Heart left ventricle (tissue), 13 donors: ENCODE results near the gene RIN2.

ENCODE experiments used
- POLR2A ChIP-seq, 2 donors: fragments of 450-650 bp; IDR thresholded peaks; one replicate each; pipeline ENCODE4 v1.6.1; 2017; ENCODE audit warnings: antibody characterized with exemption in 2 of 2, mild to moderate bottlenecking in 2 of 2, moderate library complexity in 2 of 2
- TF ChIP-seq, protein P1 (sequence below), 12 donors: fragments of 200-600 bp; sonication (generic) in 4 of 12; IDR thresholded peaks; one replicate each; pipeline versions ENCODE4 v1.5.0 to v1.8.0; 2018 to 2022; ENCODE audit warnings: antibody characterized with exemption in 12 of 12, mild to moderate bottlenecking in 5 of 12
- donor health status: ischemic (EF 13 %, LVEDD 7.1; RV severe dilation, severe dysfunction).
- donor health status: DM: no; HTN: yes; CAD: no.
- donor health status: DM: no; HTN: no; CAD: no.
- donor health status: ischemic (EF 25% LVEDD 6.9; RV normal size, moderate dysfunction).
- donor health status: ischemic (EF 25% LVEDD 5.7; RV mildly dilated, moderate dysfunction).
- donor health status: ischemic (EF 35%, LVEDD 5.7; RV mildly dilated, moderate dysfunction).
- donor health status: nonischemic (EF 11% LVEDD 7.7; RV severe dilation, severe dysfunction).
- donor health status: DM: yes; HTN: yes; CAD: no.
- donor health status: PGD.
- donor health status: ischemic (EF 29% LVEDD 5.4; RV normal size, mild dysfunction).
- donor health status: nonischemic (EF 23%, LVEDD 6.1; RV moderate dilation, normal function).

DNA sequence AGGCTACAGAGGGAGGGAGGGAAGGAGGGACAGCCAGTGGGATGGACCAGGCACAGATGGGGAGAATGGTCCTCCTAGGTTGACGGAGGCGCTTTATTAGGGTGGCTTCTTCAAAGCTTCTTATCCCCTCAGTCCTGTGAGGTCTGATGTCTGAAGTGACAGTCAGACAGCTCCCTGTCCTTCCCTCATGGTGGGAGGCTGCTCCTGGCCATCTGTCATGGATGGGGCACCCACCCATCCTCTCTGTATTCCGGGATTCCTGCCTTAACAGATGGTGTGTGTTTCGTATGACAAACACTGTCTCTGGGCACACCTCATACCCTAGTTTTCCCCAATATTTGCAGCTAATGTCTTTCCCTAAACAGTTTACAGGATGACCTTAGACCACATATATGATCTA lies 7.9 kb downstream of the RIN2 start:
- TF ChIP-seq POLR2A (IDR thresholded peaks at IDR 0.05), result no peak
- TF ChIP-seq, protein P1, sequence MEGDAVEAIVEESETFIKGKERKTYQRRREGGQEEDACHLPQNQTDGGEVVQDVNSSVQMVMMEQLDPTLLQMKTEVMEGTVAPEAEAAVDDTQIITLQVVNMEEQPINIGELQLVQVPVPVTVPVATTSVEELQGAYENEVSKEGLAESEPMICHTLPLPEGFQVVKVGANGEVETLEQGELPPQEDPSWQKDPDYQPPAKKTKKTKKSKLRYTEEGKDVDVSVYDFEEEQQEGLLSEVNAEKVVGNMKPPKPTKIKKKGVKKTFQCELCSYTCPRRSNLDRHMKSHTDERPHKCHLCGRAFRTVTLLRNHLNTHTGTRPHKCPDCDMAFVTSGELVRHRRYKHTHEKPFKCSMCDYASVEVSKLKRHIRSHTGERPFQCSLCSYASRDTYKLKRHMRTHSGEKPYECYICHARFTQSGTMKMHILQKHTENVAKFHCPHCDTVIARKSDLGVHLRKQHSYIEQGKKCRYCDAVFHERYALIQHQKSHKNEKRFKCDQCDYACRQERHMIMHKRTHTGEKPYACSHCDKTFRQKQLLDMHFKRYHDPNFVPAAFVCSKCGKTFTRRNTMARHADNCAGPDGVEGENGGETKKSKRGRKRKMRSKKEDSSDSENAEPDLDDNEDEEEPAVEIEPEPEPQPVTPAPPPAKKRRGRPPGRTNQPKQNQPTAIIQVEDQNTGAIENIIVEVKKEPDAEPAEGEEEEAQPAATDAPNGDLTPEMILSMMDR (IDR thresholded peaks at IDR 0.05), result no peak
